Endothelial cell of umbilical vein (primary cell): Measurements from ENCODE around the gene NUDT15. TPM values are rescaled to one million over a fixed set of nuclear protein-coding genes. Genes with fewer than 3 reads are reported as not detected.

Source experiments
- BruUV-seq: library from RNA; stranded (reverse); fragments of 400-500 nt; replicated peaks from 2 replicates; lab custom pipeline; 2021; lab: Mats Ljungman, UMichigan
- CTCF ChIA-PET: fragments of 300-600, 350-600 bp; sonication (Branson Sonifier 250); formaldehyde crosslinking; loops from one replicate; lab custom pipeline; 2021; ENCODE audit warnings: antibody characterized with exemption, inconsistent platforms; lab: Charles Lee
- POLR2A ChIA-PET: fragments of 300-600, 350-600 bp; sonication (Branson Sonifier 250); formaldehyde crosslinking; loops from one replicate; lab custom pipeline; 2021; ENCODE audit warnings: antibody characterized with exemption, inconsistent platforms; lab: Charles Lee
- DNase-seq: peaks from one replicate; pipeline ENCODE4 v3.0.0-alpha.2; 2011; ENCODE audit warnings: low read depth, low spot score
- FAIRE-seq: peaks from 2 replicates; lab custom pipeline; 2011; peaks lifted over from hg19 to GRCh38; lab: Jason Lieb, UNC
- H2AFZ ChIP-seq: 2 replicates; pipeline ENCODE4 v1.6.0; 2012; ENCODE audit warnings: low read depth, low read length, control low read depth, inconsistent platforms
- H3K27ac ChIP-seq: 2 replicates; pipeline ENCODE4 v1.5.1; 2011; ENCODE audit warnings: low read depth, mild to moderate bottlenecking, control low read depth, low read length, moderate library complexity; ENCODE audit not compliant: insufficient read depth
- H3K27me3 ChIP-seq, 2 experiments: 2 replicates each; pipeline versions ENCODE4 v1.6.0 to v1.6.1; 2011; ENCODE audit warnings: low read length in 2 of 2, mixed read lengths in 1 of 2; ENCODE audit not compliant: control insufficient read depth in 2 of 2, insufficient read depth in 2 of 2
- H3K36me3 ChIP-seq, 2 experiments: 2 replicates in 1 of 2; 3 replicates in 1 of 2; pipeline ENCODE4 v1.5.1; 2011; ENCODE audit warnings: low read length in 2 of 2, mild to moderate bottlenecking in 1 of 2, moderate library complexity in 1 of 2; ENCODE audit not compliant: control insufficient read depth in 2 of 2, insufficient read depth in 2 of 2; ENCODE audit errors: extremely low read depth in 1 of 2
- H3K4me1 ChIP-seq: 3 replicates; pipeline ENCODE4 v1.5.1; 2011; ENCODE audit warnings: mild to moderate bottlenecking, low read length; ENCODE audit not compliant: control insufficient read depth, insufficient read depth; ENCODE audit errors: extremely low read depth
- H3K4me2 ChIP-seq: 2 replicates; pipeline ENCODE4 v1.6.1; 2011; ENCODE audit warnings: low read length, control low read depth, mixed read lengths; ENCODE audit not compliant: insufficient read depth
- H3K4me3 ChIP-seq, 3 experiments: fragments of 200-600 bp in 1 of 3; sonication (generic), shearing (Covaris generic) in 1 of 3; replicated peaks in 1 of 3; 2 replicates each; pipeline ENCODE4 v1.5.1; 2011 to 2016; ENCODE audit warnings: control low read depth in 3 of 3, low read length in 3 of 3, mild to moderate bottlenecking in 2 of 3, inconsistent platforms in 1 of 3, low read depth in 1 of 3, moderate library complexity in 1 of 3; ENCODE audit not compliant: insufficient read depth in 1 of 3
- H3K79me2 ChIP-seq: 2 replicates; pipeline ENCODE4 v1.6.0; 2012; ENCODE audit warnings: low read length, inconsistent platforms; ENCODE audit not compliant: control insufficient read depth, insufficient read depth
- H3K9ac ChIP-seq: replicated peaks from 2 replicates; pipeline ENCODE3; 2011; ENCODE audit warnings: low read length, control low read depth; ENCODE audit not compliant: insufficient read depth; ENCODE audit errors: extremely low read depth
- H3K9me1 ChIP-seq: replicated peaks from 3 replicates; pipeline ENCODE4 v1.6.0; 2011; ENCODE audit warnings: mild to moderate bottlenecking, low read length; ENCODE audit not compliant: control insufficient read depth, insufficient read depth; ENCODE audit errors: extremely low read depth
- H3K9me3 ChIP-seq: replicated peaks from 2 replicates; pipeline ENCODE4 v1.5.1; 2012; ENCODE audit warnings: low read length, inconsistent platforms; ENCODE audit not compliant: control insufficient read depth, insufficient read depth
- H4K20me1 ChIP-seq: replicated peaks from 2 replicates; pipeline ENCODE3; 2011; ENCODE audit warnings: mild to moderate bottlenecking, low read length; ENCODE audit not compliant: control insufficient read depth, insufficient read depth; ENCODE audit errors: extremely low read depth
- EZH2 ChIP-seq: IDR thresholded peaks from 2 replicates; pipeline ENCODE4 v1.6.1; 2012; ENCODE audit warnings: borderline replicate concordance, low read depth, mild to moderate bottlenecking, moderate library complexity, low read length, inconsistent platforms; ENCODE audit not compliant: severe bottlenecking
- FOS ChIP-seq: IDR thresholded peaks from 2 replicates; pipeline ENCODE4 v1.6.1; 2011; ENCODE audit warnings: mild to moderate bottlenecking, low read length, moderate library complexity, borderline replicate concordance; ENCODE audit not compliant: insufficient read depth
- GATA2 ChIP-seq: IDR thresholded peaks from 2 replicates; pipeline ENCODE4 v1.7.0; 2011; ENCODE audit warnings: low read depth, mild to moderate bottlenecking, moderate library complexity, mixed read lengths, low read length; ENCODE audit not compliant: insufficient read length, insufficient read depth
- JUN ChIP-seq: IDR thresholded peaks from 2 replicates; pipeline ENCODE4 v1.6.1; 2011; ENCODE audit warnings: borderline replicate concordance, low read depth; ENCODE audit not compliant: insufficient read length, insufficient read depth
- MAX ChIP-seq: IDR thresholded peaks from 2 replicates; pipeline ENCODE4 v1.6.1; 2011; ENCODE audit not compliant: insufficient read depth, insufficient read length
- MYC ChIP-seq: IDR thresholded peaks from one replicate; pipeline ENCODE4 v1.6.1; 2011; ENCODE audit warnings: mild to moderate bottlenecking, low read depth, low read length
- POLR2A ChIP-seq: IDR thresholded peaks from 2 replicates; pipeline ENCODE4 v1.6.1; 2012; ENCODE audit warnings: low read depth, mild to moderate bottlenecking, control low read depth, low read length
- POLR2AphosphoS5 ChIP-seq: IDR thresholded peaks from 2 replicates; pipeline ENCODE4 v1.6.1; 2012; ENCODE audit warnings: low read depth, mild to moderate bottlenecking, control low read depth, low read length, moderate library complexity; ENCODE audit not compliant: insufficient read depth
- dilution Hi-C: fragments of 300-500 bp; cut with MboI; formaldehyde crosslinking; loops from one replicate; pipeline ENCODE4 v1.15.0; 2019; ENCODE audit warnings: low sequenced_read_pairs; ENCODE audit not compliant: extremely low pct_ligation_motif_present
- intact Hi-C: fragments of 100-400 bp; cut with micrococcal nuclease; formaldehyde crosslinking; loops from one replicate; pipeline ENCODE4 v1.10.0; 2022
- polyA plus RNA-seq, 4 experiments: library from polyadenylated mRNA; depleted of rRNA in 3 of 4; stranded (reverse) in 3 of 4; unstranded in 1 of 4; fragments of >200 nt; gene quantifications; 2 replicates each; pipeline versions ENCODE4 v1.2.1 to v1.2.3, GENCODE V29; 2011 to 2012; ENCODE audit warnings: missing spikeins in 1 of 4
- total RNA-seq: library from RNA; stranded (reverse); gene quantifications from 2 replicates; pipeline ENCODE4 v1.2.3, GENCODE V29; 2021
- TF ChIP-seq, protein P1 (sequence below), 2 donors: IDR thresholded peaks; 1 replicate in 1 of 2; 2 replicates in 1 of 2; pipeline ENCODE4 v1.5.1; 2011; ENCODE audit warnings: low read length in 2 of 2, mild to moderate bottlenecking in 2 of 2, moderate library complexity in 2 of 2, control low read depth in 1 of 2, inconsistent platforms in 1 of 2, low read depth in 1 of 2; ENCODE audit not compliant: insufficient read depth in 1 of 2; ENCODE audit errors: extremely low read depth in 1 of 2

The NUDT15 gene
- total and polyA plus RNA-seq, 2 donors (not counting 3 experiments of a cell fraction or from before 2014, with no cell fraction given): 13.3 to 21.6 TPM

DNA sequence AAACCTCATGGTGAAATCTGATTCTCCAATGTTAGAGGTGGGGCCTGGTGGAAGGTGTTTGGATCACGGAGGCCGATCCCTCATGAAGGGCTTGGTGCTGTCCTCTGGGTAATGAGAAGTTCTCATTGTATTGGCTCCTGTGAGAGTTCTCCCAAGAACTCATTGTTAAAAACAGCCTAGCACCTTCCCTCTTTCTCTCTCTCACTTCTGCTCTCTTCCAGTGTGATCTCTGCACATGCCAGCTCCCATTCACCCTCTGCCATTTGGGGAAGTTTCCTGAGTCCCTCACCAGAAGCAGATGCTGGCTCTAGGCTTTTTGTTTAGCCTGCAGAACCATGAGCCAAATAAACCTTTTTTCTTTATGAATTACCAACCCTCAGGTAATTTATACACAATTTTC is 33.3 kb upstream of the NUDT15 start:
- Histone ChIP-seq H3K9me3 (no peaks in the 10 kb centered on the region), H3K4me3 (no peak overlapping the region), H3K79me2 (peaks cover 17% of the 10 kb centered on the region), H3K27ac (no peak overlapping the region), H3K9ac (no peak overlapping the region), H3K4me2 (no peak overlapping the region), H3K4me1 (peaks cover 15% of the 10 kb centered on the region), H2AFZ (no peak overlapping the region), H3K27me3 (no peaks in the 10 kb centered on the region), H3K36me3 (no peaks in the 10 kb centered on the region), H4K20me1 (no peaks in the 10 kb centered on the region), H3K9me1 (no peaks in the 10 kb centered on the region)
- ChIA-PET CTCF (no interaction called here), POLR2A (no interaction called here)
- intact Hi-C loops (loop anchor here (10.0 kb wide), 1 partner anchor 99 kb away; no protein-coding TSS in a partner anchor), dilution Hi-C loops (no loop called here)
- TF ChIP-seq POLR2A (no peak), POLR2AphosphoS5 (no peak)
- BruUV-seq: no TSS peak
- FAIRE-seq (no peak), DNase-seq (no peak)

DNA sequence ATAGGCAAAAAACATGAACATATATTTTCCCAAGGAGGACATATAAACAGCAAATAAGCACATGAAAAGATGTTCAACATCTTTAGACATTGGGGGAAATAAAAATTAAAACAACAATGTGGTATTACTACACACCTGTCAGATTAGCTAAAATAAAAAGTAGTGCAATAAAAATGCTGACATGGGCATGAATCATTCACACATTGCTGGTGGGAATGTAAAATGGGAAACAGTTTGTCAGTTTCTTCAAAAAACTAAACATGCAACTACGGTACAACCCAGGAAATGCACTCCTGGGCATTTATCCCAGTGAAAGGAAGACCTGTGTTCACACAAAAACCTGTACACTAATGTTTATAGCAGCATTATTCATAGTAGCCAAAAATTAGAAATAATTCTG is 31.1 kb upstream of the NUDT15 start:
- no peak for DNase-seq
- ChIA-PET CTCF (interaction anchor here (0.7 to 0.8 kb wide), 2 partner anchors 26 to 32 kb away, joined by 3 read pairs; no protein-coding TSS in a partner anchor), POLR2A (no interaction called here)
- no TSS peak for BruUV-seq
- dilution Hi-C loops: no loop called here
- Histone ChIP-seq H4K20me1 (no peaks in the 10 kb centered on the region), H3K27ac (no peak overlapping the region), H3K4me2 (no peak overlapping the region), H3K36me3 (no peaks in the 10 kb centered on the region), H3K79me2 (no peaks in the 10 kb centered on the region), H2AFZ (no peak overlapping the region), H3K9me1 (no peaks in the 10 kb centered on the region), H3K27me3 (no peaks in the 10 kb centered on the region), H3K9ac (no peak overlapping the region), H3K4me1 (peaks cover 3% of the 10 kb centered on the region), H3K4me3 (no peak overlapping the region), H3K9me3 (no peaks in the 10 kb centered on the region)
- FAIRE-seq: no peak
- TF ChIP-seq MAX (no peak), EZH2 (no peak), POLR2AphosphoS5 (no peak), POLR2A (no peak), MYC (no peak), JUN (no peak), FOS (no peak), GATA2 (no peak)
- TF ChIP-seq, protein P1, sequence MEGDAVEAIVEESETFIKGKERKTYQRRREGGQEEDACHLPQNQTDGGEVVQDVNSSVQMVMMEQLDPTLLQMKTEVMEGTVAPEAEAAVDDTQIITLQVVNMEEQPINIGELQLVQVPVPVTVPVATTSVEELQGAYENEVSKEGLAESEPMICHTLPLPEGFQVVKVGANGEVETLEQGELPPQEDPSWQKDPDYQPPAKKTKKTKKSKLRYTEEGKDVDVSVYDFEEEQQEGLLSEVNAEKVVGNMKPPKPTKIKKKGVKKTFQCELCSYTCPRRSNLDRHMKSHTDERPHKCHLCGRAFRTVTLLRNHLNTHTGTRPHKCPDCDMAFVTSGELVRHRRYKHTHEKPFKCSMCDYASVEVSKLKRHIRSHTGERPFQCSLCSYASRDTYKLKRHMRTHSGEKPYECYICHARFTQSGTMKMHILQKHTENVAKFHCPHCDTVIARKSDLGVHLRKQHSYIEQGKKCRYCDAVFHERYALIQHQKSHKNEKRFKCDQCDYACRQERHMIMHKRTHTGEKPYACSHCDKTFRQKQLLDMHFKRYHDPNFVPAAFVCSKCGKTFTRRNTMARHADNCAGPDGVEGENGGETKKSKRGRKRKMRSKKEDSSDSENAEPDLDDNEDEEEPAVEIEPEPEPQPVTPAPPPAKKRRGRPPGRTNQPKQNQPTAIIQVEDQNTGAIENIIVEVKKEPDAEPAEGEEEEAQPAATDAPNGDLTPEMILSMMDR (IDR thresholded peaks at IDR 0.05; ENCODE audit: extremely low read depth in 1 of 2, insufficient read depth in 1 of 2, low read depth in 1 of 2, low read length in 2 of 2): no peak
- intact Hi-C loops: loop anchor here (10.0 kb wide), 1 partner anchor 102 kb away; no protein-coding TSS in a partner anchor
